ENCODE results near the gene GPR68.

- no peak for TF ChIP-seq EZH2 (IDR thresholded peaks at IDR 0.05; ENCODE audit: borderline replicate concordance, insufficient read depth, low read depth, low read length, poor library complexity, severe bottlenecking)
- TF ChIP-seq, protein P1, sequence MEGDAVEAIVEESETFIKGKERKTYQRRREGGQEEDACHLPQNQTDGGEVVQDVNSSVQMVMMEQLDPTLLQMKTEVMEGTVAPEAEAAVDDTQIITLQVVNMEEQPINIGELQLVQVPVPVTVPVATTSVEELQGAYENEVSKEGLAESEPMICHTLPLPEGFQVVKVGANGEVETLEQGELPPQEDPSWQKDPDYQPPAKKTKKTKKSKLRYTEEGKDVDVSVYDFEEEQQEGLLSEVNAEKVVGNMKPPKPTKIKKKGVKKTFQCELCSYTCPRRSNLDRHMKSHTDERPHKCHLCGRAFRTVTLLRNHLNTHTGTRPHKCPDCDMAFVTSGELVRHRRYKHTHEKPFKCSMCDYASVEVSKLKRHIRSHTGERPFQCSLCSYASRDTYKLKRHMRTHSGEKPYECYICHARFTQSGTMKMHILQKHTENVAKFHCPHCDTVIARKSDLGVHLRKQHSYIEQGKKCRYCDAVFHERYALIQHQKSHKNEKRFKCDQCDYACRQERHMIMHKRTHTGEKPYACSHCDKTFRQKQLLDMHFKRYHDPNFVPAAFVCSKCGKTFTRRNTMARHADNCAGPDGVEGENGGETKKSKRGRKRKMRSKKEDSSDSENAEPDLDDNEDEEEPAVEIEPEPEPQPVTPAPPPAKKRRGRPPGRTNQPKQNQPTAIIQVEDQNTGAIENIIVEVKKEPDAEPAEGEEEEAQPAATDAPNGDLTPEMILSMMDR (IDR thresholded peaks at IDR 0.05) = no peak
Observed at GRCh38 chr14:91235841-91236240, 8.7 kb downstream of the GPR68 start.
